ENCODE measurements around the gene EPHX1.
"Not testable (repeated sequence)": the region's sequence is repeated elsewhere in the genome, so short reads cannot be mapped to it uniquely, and the experiment has no call there.

EPHX1 gene

GRCh38 chr1:225777583-225778336 is 32.2 kb upstream of the EPHX1 start, which contains the start of gene SRP9:
SRP9 (plus strand) TSS chr1:225777826; CDS start chr1:225777941, 115 bp downstream.
- peak; percentile 96 for DNase-seq

- no peak for DNase-seq
Observed at GRCh38 chr1:225778337-225778669, 31.6 kb upstream of the EPHX1 start.

GRCh38 chr1:225779165-225779564 is 30.8 kb upstream of the EPHX1 start:
- DNase-seq = not testable (repeated sequence)

- DNase-seq = no peak
Observed at GRCh38 chr1:225780134-225780533, 29.8 kb upstream of the EPHX1 start.

- no peak for DNase-seq
Observed at GRCh38 chr1:225780630-225781029, 29.3 kb upstream of the EPHX1 start.

GRCh38 chr1:225789142-225789541 is 20.8 kb upstream of the EPHX1 start:
- DNase-seq = not testable (repeated sequence)

GRCh38 chr1:225794954-225795353 is 15.0 kb upstream of the EPHX1 start:
- no peak for DNase-seq

- DNase-seq = not testable (repeated sequence)
Observed at GRCh38 chr1:225796097-225796496, 13.8 kb upstream of the EPHX1 start.

GRCh38 chr1:225801146-225801545 is 8.8 kb upstream of the EPHX1 start:
- not testable (repeated sequence) for DNase-seq

- DNase-seq = no peak
Observed at GRCh38 chr1:225806249-225806648, 3.7 kb upstream of the EPHX1 start.

- DNase-seq = not testable (repeated sequence)
Observed at GRCh38 chr1:225806736-225807135, 3.2 kb upstream of the EPHX1 start.

GRCh38 chr1:225808136-225808535 is 1.8 kb upstream of the EPHX1 start:
- DNase-seq = no peak

- not testable (repeated sequence) for DNase-seq
Observed at GRCh38 chr1:225810579-225811538, 935 bp downstream of the EPHX1 start.

- no peak for DNase-seq
Observed at GRCh38 chr1:225811622-225812487, 1.9 kb downstream of the EPHX1 start.

GRCh38 chr1:225812488-225813213 is 2.7 kb downstream of the EPHX1 start:
- no peak for DNase-seq

GRCh38 chr1:225813214-225813964 is 3.5 kb downstream of the EPHX1 start:
- peak; percentile 89 for DNase-seq

GRCh38 chr1:225814381-225814780 is 4.5 kb downstream of the EPHX1 start:
- DNase-seq = no peak

GRCh38 chr1:225815090-225815489 is 5.2 kb downstream of the EPHX1 start:
- not testable (repeated sequence) for DNase-seq

GRCh38 chr1:225815526-225816178 is 5.7 kb downstream of the EPHX1 start:
- no peak for DNase-seq

- DNase-seq = no peak
Observed at GRCh38 chr1:225816643-225817538, 7.0 kb downstream of the EPHX1 start.

All from GF-D8 (cell line).